ENCODE measurements around the gene PPAT. TPM values are rescaled to one million over a fixed set of nuclear protein-coding genes. Genes with fewer than 3 reads are reported as not detected.

PPAT gene
- total and polyA plus RNA-seq, 4 donors: 3.7 to 11.0 (median 5.7) TPM

- Histone ChIP-seq H3K9ac (ENCODE audit: low read depth in 1 of 2, low read length in 2 of 2) (no peak overlapping the region), H3K36me3 (ENCODE audit: control insufficient read depth in 4 of 4, insufficient read depth in 3 of 4, low read depth in 1 of 4, low read length in 3 of 4) (no peaks in the 10 kb centered on the region), H3K27ac (ENCODE audit: low read depth in 1 of 2, low read length in 2 of 2) (no peak overlapping the region), H3K27me3 (ENCODE audit: control insufficient read depth in 4 of 4, insufficient read depth in 4 of 4, low read length in 3 of 4) (no peaks in the 10 kb centered on the region), H3K4me1 (ENCODE audit: control insufficient read depth in 4 of 4, insufficient read depth in 4 of 4, low read length in 3 of 4) (no peaks in the 10 kb centered on the region), H3K9me3 (ENCODE audit: control insufficient read depth in 4 of 4, low read length in 3 of 4) (no peaks in the 10 kb centered on the region), H3K4me3 (ENCODE audit: low read depth in 1 of 3, low read length in 3 of 3) (no peak overlapping the region)
- DNase-seq (ENCODE audit: low spot score): no peak
- 92% methylated on average over 4 of the region's 4 CpGs for WGBS
- TF ChIP-seq REST (IDR thresholded peaks at IDR 0.05) (no peak), NR2F2 (IDR thresholded peaks at IDR 0.05) (no peak), FOXA2 (IDR thresholded peaks at IDR 0.05) (no peak), FOXA1 (IDR thresholded peaks at IDR 0.05) (no peak), HNF4G (IDR thresholded peaks at IDR 0.05) (no peak), ZBTB33 (IDR thresholded peaks at IDR 0.05) (no peak), MAX (IDR thresholded peaks at IDR 0.05) (no peak), ATF3 (IDR thresholded peaks at IDR 0.05) (no peak), SP1 (IDR thresholded peaks at IDR 0.05) (no peak), RXRA (IDR thresholded peaks at IDR 0.05) (no peak), GABPA (IDR thresholded peaks at IDR 0.05 in 1 of 2, conservative IDR thresholded peaks at IDR 0.05 in 1 of 2) (no peak), RAD21 (IDR thresholded peaks at IDR 0.05) (no peak), CTCF (IDR thresholded peaks at IDR 0.05; ENCODE audit: low read depth, low read length, missing input control) (no peak), JUND (IDR thresholded peaks at IDR 0.05) (no peak)
These were observed 21.2 kb downstream of the PPAT start for GRCh38 chr4:56414135-56414670.
